NCI-H774 (cell line): ENCODE data around the gene KCNE3.
A peak's percentile ranks its signal among the peaks of the same experiment; 100 is the strongest.

ENCODE experiments used
- DNase-seq: peaks from one replicate; lab custom pipeline; 2025; lab: John Stamatoyannopoulos, UW

KCNE3 gene

GRCh38 chr11:74471668-74472429 is 4.5 kb upstream of the KCNE3 start:
- DNase-seq, result no peak

DNA sequence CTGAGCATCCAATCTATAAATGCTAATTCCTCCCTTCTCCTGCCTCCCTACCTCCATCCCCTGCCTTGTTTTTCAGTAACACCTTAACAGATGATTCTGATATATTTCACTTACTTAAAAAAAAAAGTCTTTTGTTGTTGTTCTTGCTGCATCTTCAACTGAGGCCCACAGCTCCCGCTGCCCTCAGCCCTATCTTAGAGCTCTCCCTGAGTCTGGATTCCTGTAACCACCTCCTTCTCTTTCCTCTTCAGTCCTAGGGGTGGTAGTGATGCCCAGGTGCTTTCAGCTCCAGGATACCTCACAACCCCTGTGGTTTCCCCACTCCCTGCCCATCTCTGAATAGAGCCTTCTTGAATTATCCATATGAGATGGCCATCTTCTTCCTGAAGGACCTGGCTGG is 3.7 kb upstream of the KCNE3 start:
- DNase-seq, result no peak

GRCh38 chr11:74470526-74470925 is 3.2 kb upstream of the KCNE3 start:
- no peak for DNase-seq

DNA sequence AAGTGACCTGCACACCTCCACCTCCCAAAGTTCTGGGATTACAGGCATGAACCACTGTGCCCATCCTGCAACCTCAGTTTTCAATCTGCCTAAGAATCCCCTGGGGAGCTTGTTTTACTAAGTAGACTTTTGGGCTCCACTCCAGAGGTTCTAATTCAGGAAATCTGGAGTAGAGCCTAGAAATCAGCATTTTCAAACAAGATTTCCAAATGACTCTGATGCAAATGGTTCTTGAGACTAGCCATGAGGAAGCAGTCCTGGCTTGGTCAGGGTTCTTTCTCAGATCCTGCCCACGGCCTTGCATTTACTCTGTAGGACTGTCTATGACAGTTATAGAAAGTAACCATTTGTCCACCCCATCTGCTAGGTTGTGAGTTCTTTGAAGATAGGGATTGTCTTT is 1.6 kb upstream of the KCNE3 start:
- DNase-seq, result no peak

DNA sequence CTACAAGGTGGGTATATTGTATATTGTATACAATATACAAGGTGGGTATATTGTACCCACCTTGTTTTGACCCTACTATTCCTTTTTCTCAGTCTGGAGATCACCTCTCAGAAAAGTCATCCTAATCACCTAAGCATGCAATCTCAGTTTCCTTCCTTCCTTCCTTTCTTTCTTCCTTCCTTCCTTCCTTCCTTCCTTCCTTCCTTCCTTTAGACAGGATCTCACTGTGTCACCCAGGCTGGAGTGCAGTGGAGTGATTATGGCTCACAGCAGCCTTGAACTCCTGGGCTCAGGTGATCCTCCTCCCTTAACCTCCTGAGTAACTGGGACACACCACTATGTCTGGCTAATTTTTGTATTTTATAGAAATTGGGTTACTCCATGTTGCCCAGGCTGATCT is 1.2 kb upstream of the KCNE3 start:
- no peak for DNase-seq

DNA sequence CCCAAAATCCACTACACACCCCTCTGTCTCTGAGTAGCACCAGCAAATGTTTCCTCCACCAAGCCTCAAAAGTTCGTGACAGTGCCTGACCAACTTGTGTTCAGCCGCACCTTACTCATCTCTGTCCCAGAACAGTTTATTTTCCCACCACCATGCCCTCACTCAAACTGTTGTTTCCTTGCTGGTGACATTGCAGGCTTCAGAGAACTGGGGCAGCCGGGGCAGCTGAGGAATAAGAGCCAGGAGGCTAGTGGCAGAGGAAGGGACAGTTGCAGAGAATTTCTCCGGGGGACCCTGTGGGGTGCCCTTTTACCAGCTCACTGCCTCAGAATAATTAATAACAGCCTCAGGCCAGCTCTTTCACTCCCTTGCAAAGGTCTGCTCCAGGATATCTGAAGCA is 709 bp upstream of the KCNE3 start:
- no peak for DNase-seq

DNA sequence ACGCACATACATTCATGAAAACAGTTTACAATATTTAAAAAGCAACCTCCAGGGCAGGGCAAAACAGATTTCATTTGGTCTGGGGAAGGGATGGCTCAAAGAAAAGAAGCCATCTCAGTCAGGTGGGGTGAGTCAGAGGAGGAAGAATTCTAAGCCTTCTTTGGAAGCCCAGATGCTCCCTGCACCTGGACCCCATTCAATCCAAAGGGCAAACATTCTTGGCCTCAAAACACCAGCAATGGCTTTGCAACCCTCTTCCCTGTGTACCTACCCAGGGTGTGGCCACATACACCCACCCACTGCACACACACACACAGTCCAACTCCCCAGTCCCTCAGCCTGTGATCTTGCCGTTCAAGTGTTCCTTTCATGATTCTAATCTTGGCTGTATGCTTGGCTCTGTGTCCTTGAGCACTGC is 2.0 kb downstream of the KCNE3 start:
- DNase-seq, result no peak

DNA sequence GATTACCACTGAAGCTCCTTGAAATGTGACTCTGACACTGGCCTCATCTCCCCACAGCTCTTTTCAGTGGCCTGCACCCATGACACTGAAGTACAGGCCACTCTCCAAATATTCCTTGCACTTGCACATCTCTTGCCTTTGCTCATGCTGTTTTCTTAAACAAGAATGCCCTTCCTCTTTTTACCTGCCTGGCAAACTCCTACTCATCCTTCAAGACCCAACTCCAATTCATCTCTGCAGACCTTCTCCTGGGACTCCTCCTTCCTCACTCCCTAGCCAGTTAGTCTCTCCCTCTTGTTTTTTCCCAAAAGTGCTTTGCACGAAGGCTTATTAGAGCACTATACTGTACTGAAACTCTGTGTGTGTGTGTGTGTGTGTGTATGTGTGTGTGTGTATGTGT is 2.6 kb downstream of the KCNE3 start:
- no peak for DNase-seq

DNA sequence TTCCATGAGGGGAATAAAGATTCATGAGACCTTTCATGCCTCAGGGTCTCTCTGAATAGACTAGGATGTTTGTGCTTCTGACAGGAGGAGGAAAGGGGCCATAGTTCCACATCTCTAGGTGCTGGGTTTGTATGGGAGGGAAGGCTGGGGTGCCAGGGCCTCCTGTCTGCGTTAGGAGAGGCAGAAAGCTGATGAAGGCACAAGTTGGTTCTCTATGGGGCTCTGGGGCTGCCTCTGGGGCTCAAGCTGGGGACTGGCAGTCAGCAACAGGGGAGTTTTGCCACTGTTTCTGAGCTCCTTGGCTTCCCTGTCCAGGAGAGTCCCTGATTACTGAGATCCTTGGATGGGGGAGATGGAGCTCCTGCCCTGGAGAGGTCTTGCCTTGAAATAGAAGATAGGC is 4.1 kb downstream of the KCNE3 start:
- DNase-seq, result no peak

DNA sequence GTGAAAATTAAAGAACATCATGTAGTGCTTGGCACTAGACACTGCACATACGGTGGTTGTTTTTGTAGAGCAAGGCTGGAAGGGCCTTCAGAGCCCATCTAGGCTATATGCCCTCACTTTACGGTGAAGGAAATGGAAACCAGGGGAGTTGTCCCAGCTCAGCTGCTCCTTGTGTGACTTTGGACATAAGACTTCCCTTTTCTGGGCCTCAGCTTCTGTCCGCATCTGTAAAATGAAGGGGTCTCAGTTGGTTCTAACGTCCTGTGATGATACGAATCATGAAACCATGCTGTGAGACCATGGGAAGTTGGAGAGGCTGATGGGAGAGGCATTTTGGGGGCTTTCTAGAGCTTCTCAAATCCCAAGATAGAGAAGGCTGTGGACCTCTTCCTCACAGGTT is 4.7 kb downstream of the KCNE3 start:
- DNase-seq, result no peak

GRCh38 chr11:74462009-74462408 is 5.3 kb downstream of the KCNE3 start:
- DNase-seq, result no peak

DNA sequence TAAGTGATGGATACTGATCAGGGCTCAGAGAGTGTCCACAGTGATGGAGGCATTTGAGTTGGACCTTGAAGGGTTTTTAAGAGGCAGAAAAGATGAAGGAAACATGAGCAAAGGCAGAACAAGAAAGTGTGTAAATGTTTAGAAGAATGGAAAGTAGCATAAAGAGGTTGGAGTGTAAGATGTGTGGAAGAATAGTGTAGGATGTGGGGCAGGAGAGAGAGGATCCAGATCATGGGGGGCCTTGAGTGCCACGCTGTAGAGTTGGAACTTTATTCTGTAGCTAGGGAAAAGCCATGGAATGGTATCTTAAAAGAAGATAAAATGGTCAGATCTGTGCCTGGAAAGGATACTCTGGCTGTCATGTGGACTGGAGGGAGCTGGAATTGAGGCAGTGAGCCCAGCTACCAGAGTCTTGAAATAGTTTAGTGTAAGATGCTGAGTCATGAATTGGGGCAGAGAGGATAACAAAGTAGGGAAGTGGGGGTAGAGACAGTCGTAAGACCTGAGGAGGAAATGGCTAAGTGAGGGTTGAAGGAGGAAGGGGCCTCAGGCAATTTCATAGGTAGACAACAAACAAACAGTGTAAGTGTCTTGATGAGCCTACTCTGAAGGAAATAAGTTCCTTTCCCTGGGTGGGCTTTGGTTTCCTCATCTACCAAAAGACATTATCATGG is 6.7 kb downstream of the KCNE3 start:
- DNase-seq, result no peak

DNA sequence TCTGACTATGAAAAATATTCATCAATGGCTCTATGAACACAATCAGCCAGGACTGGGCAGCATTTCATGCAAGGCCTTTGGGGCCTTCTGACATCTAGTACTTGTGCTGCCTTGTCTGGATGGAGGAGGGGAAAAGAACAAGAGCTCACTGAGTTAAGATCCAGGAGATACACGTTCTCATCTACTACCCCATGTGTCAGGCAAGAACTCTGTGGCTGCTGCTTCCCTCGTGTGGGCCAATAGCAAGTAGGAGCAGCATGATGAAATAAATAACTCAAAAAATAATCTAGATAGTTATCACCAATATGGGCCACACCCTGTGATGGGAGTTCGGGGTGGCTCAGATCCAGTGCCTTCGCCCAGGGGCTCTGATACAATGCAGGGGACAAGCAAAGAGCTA is 7.3 kb downstream of the KCNE3 start:
- no peak for DNase-seq

DNA sequence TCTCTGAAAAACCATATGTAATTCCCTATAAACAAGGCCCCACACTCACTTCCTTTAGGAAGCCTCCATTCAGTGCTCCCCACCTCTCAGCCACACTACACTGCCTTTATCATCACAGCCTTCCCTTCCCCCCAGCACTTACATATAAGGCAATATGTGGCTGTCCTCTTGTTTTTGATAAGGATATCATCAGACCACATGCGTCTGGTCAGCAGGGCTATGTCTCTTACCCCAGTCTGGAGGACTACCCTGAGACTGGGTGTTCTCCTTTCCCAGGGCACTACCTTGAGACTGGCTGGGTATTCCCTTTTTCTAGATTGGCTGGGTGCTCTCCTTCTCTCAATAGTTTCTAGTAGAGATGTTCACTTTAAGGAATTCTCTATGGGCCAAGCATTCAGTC is 7.8 kb downstream of the KCNE3 start:
- DNase-seq, result no peak

GRCh38 chr11:74457356-74457755 is 10.0 kb downstream of the KCNE3 start:
- DNase-seq, result no peak

GRCh38 chr11:74453373-74453975 is 13.9 kb downstream of the KCNE3 start:
- peak; percentile 50 for DNase-seq

- DNase-seq, result no peak
Measured at GRCh38 chr11:74452366-74452765, 15.0 kb downstream of the KCNE3 start.

GRCh38 chr11:74450318-74450717 is 17.0 kb downstream of the KCNE3 start:
- DNase-seq, result no peak

- peak; percentile 87 for DNase-seq
Measured at GRCh38 chr11:74449369-74449931, 17.9 kb downstream of the KCNE3 start.

GRCh38 chr11:74447720-74448119 is 19.6 kb downstream of the KCNE3 start:
- DNase-seq, result no peak

GRCh38 chr11:74446532-74446938 is 20.8 kb downstream of the KCNE3 start:
- no peak for DNase-seq

DNA sequence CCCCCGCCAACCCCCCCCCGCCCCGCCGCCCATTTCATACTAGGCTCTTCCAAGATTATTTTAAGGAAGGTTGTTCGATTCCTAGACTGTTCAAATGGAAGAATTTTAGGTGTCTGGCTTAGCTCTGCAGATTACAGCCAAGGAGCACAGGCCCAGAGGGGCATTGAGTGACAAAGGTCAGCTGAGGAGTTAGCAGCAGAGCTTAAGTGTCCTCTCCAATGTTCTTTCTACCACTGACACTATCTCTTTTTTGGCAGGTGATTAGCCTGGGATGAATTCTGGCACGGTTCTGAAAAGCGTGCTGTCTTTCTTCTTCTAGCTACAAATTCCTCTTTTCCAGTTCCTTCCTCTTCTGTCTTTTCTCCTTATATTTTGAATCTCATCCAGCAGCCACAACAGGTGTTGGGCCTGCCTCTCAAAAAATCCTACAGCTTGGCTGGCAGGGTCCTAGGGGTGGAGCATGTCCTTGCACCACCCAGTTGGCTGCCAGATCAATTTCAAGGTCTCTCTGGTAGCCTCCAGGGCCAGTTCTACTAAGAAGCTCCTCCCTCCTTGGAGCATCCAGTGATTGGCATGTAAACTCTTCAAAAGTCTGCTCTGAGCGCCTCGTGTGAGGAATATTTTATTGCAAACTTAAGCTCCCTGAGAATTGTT is 23.0 kb downstream of the KCNE3 start:
- no peak for DNase-seq
